Islet precursor cell (in vitro differentiated cells): Measurements from ENCODE around the gene SPATC1L.
"Not testable (repeated sequence)": the region's sequence is repeated elsewhere in the genome, so short reads cannot be mapped to it uniquely, and the experiment has no call there.

Source experiments
- DNase-seq: peaks from one replicate; pipeline ENCODE4 v3.0.0-alpha.2; 2018

Gene SPATC1L

GRCh38 chr21:46183910-46184624 lies at the start of gene SPATC1L:
SPATC1L (minus strand) TSS chr21:46184459; CDS start chr21:46182816, 1,643 bp downstream.
- DNase-seq = peak; percentile 66

GRCh38 chr21:46229923-46230260 lies 45.6 kb upstream of the SPATC1L start:
- no peak for DNase-seq

DNA sequence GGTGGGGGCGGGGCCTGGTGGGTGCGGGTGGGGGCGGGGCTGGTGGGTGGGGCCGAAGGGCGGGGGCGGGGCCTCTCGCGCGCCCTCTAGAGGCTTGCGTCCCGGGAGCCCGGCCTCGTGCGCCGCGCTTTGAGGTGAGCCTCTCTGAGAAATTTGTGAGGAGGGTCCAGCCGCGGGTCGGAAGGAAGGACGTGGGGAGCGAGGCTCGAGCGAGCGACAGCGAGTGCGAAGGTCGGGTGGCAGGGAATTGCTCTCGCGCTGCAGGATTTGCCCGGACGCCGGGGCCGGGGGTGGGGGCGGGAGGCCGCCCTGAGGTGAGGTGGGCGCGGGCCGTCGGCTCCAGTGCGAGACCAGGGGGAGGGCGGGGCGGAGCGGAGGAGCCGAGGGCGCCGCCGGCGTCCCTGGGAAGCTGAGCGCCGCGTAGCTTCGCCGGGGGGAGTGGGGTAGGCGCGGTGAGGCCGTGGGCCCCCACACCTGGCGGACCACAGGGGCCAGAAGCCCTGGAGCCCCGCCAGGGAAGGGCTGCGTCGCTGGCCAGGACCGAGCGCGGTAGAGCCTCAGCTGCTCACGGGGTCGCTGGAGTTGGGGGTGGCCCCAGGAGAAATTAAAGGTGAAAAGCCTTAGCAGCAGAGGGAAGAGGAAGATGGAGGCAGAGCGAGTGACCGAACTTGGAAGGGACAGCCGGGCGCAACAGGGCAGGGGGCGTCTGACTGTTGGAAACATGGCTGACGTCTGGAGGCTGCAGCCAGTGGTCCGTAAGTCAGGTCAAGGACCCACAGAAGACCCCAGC lies 45.1 kb upstream of the SPATC1L start:
- DNase-seq = no peak

- peak; percentile 99 for DNase-seq
Measured at GRCh38 chr21:46228345-46229051, 44.2 kb upstream of the SPATC1L start, which contains the start of gene LSS. LSS (minus strand) TSS chr21:46228774; CDS start chr21:46228745, 29 bp downstream.

- no peak for DNase-seq
Measured at GRCh38 chr21:46227811-46228344, 43.6 kb upstream of the SPATC1L start.

GRCh38 chr21:46226920-46227599 lies 42.8 kb upstream of the SPATC1L start:
- DNase-seq = no peak

DNA sequence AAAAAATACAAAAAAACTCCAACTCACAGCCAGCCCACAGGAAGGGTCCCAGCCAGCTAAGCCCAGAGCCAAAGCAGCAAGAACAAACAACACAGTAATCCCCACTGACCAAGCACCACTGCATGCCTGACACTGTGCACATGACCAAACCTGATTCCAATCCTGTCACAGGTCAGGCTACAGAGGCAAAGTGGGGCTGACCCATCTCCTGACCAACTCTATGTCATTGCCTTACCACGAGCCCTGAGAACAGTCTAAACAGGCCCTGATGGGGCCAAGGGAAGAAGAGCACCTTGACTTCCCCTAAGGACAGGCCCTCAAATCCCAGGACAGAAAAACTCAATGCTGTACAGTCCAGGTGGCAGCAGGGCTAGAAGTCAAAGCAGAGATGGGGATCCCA lies 41.9 kb upstream of the SPATC1L start:
- peak; percentile 42 for DNase-seq

GRCh38 chr21:46223661-46224060 lies 39.4 kb upstream of the SPATC1L start:
- DNase-seq = not testable (repeated sequence)

DNA sequence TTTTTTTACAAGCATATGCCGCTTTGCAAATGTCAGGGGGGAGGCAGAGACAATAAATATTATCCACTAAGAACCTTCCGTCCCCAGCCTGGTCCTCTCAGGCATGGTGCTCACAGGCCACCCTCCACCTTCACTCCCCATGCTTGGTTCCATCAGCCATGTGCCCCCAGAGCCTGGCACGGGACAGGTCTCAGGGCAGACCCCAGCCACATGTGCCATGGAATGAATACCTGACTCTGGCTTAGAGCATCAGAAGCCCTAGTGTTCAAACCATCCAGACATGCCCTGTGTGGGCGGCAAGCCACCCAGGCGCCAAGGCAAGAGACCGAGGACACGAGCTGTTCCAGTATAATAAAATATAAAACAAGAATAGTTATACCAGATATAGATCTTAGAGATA lies 39.0 kb upstream of the SPATC1L start:
- DNase-seq = no peak

DNA sequence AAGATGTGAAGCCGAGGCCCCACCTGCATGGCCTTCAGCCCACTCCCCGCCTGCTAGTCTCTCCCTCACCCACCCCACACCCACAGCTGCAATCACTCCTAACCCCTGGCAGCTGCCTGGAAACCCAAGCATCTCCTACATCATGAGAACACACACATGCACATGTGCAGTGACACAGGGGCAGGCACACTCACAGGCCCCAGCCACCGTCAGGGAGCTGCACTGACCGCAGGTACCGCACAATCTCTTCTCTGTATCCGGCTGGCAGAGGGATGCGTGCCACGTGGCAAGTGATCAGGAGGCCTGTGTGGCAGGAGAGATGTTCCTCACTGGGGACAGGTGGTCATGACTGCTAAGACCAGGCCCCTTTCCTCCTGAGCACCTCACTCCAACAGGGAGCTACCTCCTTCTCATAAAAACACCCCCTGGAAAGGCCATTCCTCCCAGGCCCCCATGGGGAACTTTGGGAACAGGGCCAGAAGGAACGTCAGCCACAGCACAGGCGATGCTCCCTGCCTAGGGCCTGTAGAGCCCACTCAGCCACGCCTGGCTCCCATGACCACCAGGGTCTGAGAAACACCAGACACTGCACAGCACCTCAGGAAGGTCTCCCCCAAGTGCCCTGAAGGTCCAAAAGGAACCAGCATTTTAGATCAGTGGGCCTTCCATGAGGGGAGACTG lies 38.3 kb upstream of the SPATC1L start:
- no peak for DNase-seq

DNA sequence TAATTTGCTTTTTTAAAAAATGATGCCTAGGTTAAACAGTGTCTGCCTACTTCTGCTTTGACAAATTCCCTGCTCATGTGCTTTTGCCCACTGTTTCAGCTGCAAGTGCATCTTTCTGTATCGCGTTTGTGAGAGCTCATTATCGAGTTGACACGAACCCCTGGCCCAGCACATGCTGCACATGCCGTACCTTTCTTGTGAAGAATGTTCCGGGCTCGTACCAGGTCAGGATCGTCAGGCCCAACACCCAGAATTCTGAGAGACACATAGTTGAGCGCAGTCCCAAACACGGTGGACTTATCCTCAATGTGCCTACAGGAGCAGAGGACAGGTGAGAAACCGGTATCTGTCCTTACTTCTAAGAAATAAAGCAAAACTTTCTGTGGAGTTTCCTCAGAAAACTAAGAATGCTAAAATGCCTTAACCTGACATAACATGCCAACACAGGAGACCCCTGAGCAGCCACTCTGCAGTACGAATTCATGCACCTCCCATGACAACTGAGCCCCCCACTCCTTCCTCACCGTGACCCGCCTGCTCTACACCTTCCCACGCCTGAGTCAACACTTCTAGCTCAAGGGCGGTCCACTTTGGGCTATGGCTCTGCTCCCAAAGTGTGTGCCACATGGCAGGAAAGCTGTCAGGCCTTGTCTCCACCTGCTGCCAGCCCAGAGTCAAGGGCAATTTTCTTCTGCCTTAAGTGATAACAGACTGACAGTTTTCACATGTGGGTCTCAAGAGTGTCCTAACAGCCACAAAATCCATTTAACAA lies 37.6 kb upstream of the SPATC1L start:
- DNase-seq = no peak

DNA sequence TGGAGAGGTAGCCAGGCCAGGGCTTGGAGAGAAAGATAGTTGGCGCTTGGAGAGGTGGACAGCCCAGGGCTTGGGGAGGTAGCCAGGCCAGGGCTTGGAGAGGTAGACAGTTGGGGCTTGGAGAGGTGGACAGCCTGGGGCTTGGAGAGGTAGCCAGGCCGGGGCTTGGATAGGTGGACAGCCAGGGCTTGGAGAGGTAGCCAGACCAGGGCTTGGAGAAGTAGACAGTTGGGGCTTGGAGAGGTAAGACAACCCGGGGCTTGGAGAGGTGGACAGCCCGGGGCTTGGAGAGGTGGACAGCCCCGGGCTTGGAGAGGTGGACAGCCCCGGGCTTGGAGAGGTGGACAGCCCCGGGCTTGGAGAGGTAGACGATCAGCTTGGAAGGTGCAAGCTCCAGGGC lies 36.6 kb upstream of the SPATC1L start:
- DNase-seq = no peak

- DNase-seq = peak; percentile 44
Measured at GRCh38 chr21:46220275-46220810, 36.1 kb upstream of the SPATC1L start.

DNA sequence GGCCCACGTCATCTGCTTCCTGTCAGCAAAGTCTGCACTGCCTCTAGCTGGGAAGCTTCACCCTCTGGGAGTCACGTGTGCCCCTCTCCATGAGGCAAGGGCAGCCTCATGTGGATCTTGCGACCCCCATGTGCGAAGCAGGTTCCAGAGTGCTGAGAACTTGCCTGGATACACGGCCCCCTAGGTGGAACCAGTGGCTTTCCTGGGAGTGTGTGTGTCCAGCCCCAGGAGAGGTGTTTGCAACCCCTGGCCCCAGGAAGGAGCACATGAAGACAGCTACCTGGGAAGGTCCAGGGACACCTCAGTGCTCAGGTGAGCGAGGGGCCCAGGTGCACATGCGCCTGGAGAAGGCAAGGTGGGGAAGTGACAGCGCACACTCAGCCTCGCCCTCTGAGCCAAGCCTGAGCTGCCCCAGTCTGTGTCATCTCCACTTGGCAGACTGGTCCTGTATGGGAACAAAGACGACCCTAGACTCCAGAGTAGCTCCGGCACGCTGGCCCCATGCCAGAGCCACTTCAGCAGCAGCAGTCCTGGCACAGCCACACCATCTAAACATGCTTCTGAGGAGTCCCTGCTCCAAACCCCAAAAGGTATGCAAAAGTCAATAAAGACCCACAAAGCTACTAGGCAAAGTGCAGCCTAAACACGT lies 35.5 kb upstream of the SPATC1L start:
- DNase-seq = no peak

DNA sequence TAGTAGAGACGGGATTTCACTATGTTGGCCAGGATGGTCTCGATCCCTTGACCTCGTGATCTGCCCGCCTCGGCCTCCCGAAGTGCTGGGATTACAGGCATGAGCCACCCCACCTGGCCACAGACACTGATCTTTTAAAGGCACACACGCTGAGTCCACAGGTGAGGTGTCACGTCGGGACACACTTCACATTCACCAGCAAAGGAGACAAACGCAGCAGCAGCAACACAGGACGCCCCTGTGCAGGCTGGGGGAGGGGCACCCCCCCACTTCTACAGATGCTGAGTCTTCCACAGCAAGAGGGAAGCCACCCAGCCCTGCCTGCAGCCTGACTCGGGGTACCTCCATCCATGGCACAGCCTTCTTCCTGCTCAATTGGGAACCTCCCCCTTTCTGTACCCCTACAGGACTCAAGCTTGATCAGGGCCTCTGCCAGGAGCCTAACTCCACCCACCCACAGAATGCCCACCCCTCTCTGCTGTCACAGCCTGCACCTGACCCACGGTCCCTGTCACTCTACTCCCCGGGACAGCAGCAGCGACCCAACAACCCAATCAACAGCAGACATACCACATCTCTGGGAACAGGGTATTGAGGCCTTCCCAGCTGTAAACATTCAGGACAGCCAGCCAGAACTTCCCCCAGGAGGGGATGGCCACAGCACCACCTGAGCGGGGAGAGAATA lies 34.8 kb upstream of the SPATC1L start:
- peak; percentile 44 for DNase-seq

DNA sequence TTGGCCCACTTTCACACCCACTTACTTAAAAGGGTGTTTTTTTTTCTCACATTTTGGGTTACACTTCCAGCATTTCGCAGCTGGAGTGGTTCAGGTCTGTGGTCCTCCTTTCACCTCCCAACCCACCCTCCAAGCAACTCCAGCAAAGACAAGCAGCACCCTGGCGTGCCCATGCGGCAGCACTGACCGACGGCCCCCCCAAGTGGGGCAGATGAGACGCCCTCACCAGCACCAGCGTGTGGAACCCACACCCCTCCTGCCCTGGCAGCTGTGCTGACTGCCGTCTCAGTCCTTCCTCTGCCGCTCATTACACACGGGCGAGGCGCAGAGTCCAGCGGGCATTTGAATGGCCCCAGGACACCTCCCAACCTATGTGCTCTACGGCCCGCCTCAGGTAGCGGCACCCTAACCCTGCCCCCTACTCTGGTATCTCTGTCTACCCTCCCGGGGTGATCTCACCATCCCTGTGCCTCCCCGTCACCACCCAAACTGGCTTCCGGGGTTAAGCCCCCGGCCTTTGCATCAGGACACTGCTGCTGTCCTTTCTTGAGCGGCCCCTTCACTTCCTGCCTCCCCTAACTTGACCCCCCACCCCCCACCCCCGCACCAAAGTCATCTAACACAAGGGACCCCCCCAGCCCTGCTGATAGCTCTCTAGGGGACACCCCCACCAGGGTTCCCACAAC lies 33.4 kb upstream of the SPATC1L start:
- DNase-seq = peak; percentile 37

DNA sequence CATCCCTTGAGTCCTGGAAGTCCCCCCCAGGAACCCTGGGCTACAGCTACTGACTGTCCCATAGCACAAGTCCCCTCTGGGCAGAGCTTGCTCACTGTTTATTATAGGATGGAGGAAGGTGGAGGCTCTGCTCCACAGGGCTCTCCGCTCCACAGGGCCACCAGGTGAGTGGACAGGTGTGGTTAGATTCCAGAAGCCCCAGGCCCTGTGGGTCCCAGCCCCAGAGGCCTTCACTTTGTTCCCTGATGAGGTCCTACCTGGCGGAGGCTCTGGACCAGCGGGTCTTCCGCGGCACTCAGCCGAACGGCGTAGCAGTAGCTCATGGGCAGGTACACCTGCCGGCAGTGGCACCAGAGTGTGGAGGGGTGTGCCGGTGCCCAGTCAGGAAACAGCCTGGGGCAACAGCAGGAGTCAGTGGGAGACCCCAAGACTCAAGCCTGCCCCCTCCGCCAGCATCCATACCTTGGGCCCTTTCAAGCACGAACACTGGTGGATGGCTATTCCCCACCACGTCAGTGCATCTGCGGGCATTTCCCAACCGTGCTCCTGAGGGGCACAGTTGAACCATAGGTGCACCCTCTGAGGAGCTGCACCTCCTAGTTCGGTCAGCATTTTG lies 32.0 kb upstream of the SPATC1L start:
- peak; percentile 49 for DNase-seq

DNA sequence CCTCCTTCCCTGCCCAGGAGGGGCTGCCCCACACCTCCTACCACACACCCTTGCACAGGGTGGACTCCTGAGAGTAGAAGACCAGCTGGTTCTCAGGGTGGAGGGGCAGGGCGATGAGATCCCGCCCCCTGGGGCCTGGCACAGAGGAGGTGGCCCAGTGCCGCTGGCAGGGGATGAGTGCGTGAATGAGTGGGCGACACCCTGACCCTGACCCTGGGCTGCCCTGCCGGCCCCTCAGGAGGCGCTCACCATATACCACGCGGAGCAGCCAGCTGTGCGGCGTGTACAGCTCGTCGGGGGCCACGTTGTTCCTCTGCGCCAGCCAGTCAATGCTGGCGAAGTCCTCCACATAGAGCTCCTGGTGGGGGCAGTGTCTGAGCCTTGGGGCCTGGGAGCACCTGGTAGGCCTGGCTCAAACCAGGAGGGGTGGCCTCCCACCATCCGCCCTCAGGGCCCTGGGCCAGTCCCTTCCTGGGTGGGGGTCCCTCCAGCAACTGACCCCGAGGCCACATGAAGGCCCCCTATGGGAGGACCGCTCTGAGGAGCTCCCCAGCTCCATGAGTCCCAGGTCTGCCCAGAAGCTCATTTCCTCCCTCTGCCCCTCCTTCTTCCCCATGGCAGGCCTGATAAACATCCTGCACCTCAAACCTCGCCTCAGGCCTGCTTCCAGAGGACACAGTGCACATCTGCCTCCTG lies 31.3 kb upstream of the SPATC1L start:
- peak; percentile 45 for DNase-seq
